HG02798 (cell line): ENCODE data around the gene TAB2.
A peak's percentile ranks its signal among the peaks of the same experiment; 100 is the strongest.

ENCODE experiments used
- ATAC-seq: cut with Tn5 transposase; IDR thresholded peaks from one replicate; pipeline ENCODE4 v1.9.1; 2021; ENCODE audit warnings: mild to moderate bottlenecking; ENCODE audit not compliant: unreplicated experiment, poor library complexity

TAB2 gene

DNA sequence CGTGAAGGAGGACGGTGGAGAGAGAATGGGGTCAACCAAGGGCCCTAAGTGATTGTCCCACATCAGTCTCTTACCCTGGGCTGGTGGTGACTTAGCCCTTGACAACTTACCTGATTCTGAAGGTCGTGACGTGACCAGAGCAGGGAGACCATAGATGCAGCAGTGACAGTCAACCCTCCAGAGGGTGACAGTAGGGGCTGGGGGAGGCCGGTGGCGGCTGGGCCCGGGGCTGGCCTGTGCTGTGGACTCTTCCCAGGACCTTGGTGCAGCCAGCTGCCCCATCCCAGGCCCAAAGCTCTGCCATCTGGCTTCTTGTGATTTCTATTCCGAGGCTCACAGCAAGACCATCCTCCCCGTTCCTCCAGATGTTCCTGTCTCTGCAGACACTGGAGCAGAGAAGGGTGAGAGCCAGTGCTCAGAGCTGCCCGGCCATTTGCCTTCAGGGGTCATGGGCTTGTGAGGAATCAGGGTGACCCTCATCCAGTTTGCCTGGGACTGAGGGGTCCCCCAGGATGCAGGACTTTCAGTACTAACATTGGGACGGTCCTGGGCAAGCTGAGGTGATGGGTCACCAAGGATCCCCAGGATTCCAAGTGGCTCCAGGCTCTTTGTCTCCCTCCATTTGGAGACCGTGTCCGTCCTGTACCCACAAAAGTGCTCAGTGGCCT lies 118.5 kb downstream of the TAB2 start:
- no peak for ATAC-seq

DNA sequence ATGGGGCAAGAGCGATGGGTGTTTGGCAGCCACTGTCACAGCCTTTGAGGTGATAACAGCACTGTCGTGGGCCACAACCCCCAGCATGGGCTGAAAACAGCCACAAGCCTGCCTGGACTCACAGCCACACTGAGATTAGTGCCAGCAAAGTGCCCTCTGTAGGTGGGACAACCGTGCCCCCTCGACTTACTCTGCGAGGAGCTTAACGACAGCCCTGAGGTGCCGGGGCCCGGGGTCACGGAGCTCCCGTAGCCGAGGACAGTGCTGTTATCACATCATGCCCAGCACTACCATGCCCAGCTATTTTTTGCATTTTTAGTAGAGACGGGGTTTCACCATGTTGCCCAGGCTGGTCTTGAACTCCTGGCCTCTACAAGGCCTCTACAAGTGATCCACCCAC lies 119.1 kb downstream of the TAB2 start:
- ATAC-seq: no peak

DNA sequence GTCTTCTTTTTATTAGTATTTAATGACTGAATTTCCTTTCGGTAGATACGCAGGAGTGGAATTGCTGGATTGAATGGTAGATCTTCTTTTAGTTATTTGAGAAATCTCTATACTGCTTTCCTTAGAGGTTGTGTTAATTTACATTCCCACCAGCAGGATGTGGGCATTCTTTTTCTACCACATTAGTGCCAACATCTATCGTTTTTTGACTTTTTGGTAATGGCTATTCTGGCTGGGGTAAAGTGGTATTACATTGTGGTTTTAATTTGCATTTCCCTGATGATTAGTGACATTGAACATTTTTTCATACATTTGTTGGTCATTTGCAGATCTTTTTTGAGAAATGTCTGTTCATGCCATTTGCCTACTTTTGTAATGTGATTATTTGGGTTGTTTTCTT lies 119.7 kb downstream of the TAB2 start:
- no peak for ATAC-seq

DNA sequence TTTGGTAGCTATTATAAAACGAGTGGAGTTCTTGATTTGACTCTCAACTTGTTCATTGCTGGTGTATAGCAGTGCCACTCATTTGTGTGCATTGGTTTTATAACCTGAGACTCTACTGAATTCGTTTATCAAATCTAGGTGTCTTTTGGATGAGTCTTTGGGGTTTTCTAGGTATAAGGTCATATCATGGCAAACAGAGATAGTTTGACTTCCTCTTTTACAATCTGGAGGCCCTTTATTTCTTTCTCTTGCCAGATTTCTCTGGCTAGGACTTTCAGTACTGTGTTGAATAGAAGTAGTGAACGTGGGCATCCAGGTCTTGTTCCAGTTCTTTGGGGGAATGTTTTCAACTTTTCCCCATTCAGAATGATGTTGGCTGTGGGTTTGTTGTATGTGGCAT lies 121.3 kb downstream of the TAB2 start:
- ATAC-seq: peak; percentile 43

DNA sequence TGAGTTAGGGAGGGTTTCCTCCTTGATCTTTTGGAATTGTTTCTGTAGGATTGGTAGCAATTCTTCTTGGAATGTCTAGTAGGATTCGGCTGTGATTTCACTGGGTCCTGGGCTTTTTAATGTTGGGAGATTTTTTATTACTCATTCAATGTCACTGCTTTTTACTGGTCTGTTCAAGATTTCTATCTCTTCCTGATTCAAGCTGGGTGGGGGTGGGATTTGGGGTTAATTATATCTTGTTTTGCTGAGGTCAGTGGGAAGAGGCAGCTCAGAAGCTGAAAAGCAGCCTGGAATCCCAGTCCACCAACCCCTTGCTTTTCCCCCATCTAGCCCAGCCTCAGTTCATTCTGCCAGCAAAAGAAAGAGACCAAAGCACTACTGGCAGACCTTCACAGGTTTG lies 122.1 kb downstream of the TAB2 start:
- ATAC-seq: no peak

DNA sequence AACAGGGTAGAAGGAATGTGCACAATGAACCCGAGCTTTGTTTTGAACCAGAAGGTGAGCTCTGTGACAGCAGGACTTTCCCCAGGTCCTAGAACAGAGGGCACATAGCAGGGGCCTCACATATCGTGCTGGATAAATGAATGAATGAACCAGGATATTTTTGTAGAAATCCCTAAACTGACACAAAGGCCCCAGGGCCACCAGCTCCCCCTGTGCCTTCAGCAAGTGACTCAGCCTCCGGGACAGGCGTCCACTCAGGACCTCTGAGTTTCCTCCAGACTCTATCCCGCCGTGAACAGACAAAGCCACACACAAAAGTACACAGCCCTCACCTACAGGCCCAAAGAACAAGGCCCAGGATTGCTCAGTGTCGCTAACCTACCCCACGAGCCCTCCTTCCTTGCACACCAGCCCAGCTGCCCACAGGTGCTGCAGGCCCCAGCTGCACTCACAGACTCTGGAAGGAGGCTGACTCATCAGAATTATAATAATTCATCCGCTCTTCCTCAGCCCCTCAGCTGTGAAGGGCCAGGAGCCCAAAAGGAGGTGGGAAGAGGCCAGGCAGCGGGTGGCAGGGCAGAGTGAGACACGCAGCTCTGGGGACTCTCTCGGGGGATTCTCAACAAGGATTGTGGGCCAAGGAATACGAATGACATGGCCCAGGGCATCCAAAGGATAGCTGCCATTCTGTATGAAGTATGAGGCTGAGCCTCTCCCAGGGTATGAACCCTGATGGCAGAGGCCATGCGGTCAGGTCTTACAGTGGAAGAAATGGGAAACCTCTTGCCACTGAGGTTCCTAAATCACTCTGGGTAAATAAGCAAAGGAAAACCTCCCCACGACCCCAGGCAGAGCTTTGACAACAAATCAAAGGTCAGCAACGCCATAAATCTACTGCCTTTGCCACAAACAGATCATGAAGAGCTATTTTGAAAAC lies 123.5 kb downstream of the TAB2 start:
- ATAC-seq: no peak

DNA sequence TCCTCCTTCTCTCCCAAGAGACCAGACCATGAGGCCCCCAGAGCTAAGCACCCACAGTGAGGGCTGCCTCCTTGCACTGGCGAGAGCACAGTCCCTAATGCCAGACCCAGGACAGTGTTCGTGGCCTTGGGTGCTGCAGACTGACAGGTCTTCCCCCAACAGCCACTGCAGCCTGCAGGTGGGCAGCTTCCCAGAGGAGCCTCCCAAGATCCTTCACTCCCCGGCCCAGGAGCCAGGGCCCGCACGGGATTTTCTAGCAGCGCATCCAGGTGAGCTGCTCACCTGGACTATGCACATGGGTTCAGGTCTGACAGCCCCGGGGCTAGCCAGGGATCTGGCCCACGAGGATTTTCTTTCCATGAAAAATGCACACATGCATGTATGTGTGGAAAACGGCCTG lies 124.2 kb downstream of the TAB2 start:
- no peak for ATAC-seq

DNA sequence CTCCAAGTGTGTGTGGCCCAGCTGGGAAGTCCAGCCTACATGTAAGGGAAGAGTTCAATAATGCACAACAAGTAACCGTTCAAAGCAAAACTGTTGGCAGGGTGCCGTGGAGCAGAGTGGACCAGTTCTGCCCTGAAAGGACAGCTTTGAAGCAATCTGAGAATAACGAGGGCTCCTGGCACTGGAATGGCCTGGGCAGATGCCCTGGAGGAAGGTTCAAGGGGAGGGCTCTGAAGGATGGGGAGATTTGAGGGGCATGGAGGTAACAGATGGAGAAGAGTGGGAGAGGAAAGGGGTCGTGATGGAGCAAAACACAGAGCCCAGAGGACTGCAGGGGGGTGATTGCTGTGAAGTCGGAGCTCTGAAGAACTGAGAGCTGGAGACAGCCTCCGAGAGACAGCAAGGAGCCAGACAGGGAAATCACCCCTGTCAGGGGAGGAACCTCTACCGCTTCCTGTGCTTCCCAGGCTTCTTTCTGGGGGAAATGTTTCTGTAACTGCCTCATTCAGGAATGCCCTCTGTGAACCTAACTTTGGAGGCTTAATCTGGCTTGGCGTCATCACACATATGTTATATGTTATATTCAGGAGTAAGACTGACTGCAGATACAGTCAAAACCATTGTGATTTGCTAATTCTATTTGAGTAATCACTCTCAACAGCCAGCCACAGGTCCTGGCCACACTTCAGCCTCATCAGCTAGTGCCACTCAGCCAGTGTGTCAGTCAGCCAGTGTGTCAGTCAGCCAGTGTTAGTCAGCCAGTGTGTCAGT lies 126.1 kb downstream of the TAB2 start:
- ATAC-seq: no peak

DNA sequence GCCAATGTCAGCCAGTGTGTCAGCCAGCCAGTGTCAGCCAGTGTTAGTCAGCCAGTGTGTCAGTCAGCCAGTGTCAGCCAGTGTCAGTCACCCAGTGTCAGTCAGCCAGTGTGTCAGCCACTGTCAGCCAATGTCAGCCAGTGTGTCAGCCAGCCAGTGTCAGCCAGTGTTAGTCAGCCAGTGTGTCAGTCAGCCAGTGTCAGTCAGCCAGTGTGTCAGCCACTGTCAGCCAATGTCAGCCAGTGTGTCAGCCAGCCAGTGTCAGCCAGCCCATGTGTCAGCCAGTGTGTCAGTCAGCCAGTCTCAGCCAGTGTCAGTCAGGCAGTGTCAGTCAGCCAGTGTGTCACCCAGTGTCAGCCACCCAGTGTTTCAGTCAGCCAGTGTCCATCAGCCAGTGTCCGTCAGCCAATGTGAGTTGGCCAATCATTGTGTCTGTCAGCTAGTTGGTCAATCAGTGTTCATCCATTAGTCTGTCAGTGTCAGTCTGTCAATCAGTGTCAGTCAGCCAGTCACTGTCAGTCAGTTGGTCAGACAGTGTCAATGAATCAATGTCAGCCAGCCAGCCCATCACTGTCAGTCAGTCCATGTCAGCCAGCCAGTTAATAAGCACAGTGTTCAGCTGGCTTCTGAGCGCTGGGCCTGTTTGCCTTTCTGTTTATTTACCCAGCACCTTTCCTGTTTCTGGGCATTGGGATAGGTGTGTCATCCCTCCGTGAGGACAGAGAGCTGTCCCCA lies 127.0 kb downstream of the TAB2 start:
- ATAC-seq: peak; percentile 12

DNA sequence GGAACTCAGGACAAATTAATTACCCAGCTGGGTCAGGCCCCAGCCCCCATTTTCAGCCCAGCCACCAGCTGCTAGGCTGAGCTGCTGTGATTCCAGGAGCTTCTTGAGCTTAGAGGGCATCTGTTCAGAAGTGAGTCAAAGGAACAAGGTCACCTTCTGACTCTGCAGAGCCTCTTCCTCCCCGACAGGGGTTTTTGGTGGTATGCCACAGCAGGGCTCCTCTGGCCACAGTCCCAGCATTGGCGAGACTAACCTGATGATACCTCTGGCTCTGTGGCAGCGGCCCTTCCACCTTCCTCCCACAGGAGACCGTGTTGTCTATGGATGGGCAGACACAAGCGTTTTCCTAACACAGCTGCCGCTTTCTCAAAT lies 127.6 kb downstream of the TAB2 start:
- peak; percentile 49 for ATAC-seq

DNA sequence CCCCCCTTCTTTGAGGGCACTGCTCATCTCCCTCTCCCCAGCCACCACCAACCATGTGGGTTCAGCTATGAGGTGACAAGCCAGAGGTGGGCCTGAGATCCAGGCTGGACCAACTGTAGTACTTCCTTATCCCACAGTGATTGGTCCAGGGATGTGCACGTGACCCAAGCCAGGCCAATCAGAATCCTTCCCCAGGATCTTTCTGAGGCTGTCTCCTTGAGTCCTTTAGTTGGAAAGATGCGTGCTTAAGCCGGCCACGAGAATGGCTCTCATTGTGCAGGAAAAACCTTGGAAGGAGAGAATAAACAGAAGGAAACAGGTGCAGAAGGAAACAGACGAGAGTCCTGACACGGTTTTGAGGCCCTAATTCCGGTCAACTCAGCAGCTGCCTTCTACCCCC lies 128.1 kb downstream of the TAB2 start:
- peak; percentile 28 for ATAC-seq

DNA sequence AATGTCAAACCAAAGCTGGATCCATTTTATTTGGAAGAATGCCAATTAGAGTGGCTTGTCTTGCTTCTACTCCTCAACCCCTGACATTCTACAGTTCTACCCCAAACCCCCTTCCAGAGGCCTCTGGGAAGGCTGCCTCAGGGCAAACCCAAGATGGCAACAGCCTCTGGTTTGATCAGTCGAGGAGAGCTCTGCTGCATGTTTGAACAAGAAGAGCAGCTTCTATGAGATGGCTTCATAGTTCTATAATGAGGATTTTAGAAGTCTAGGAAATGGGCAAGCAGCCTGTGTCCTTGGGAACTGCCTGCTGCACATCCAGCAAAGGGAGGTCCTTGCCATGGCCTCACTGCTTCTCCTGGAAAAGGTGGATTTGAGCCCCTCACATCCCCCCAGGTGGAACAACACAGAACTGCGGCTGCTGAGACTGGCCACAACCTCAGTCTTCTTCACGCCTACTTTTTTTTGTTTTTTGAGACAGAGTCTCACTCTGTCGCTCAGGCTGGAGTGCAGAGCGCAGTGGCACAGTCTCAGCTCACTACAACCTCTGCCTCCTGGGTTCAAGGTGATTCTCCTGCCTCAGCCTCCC lies 129.4 kb downstream of the TAB2 start:
- ATAC-seq: no peak

DNA sequence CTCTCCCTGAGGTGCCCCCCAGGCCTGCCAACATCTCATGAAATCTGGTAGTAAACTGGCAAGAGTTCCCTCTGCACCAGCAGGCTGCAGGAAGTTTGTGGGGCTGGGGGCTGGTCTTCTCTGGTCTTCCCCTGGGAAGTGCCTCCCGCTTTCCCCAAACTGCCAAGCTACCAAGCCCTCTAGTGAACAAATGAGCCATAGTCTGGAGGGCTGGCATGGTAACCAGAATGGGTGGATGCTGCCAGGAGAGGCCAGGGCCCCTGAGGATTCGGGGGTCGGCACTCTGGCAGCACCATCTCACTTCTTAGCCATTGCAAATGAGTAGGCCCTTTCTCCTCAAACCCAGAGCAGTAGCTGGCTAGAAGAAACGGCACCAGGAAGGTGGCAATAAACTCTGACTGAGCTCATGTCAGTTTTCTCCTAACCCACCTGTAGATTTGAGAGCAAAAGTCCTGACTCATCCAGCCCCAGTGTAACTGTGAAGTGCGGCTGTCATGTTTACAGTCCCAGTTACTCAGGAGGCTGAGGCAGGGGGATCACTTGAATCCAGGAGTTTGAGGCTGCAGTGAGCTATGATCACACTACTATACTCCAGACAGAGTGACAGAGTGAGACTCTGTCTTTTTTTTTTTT lies 131.4 kb downstream of the TAB2 start:
- ATAC-seq: no peak

DNA sequence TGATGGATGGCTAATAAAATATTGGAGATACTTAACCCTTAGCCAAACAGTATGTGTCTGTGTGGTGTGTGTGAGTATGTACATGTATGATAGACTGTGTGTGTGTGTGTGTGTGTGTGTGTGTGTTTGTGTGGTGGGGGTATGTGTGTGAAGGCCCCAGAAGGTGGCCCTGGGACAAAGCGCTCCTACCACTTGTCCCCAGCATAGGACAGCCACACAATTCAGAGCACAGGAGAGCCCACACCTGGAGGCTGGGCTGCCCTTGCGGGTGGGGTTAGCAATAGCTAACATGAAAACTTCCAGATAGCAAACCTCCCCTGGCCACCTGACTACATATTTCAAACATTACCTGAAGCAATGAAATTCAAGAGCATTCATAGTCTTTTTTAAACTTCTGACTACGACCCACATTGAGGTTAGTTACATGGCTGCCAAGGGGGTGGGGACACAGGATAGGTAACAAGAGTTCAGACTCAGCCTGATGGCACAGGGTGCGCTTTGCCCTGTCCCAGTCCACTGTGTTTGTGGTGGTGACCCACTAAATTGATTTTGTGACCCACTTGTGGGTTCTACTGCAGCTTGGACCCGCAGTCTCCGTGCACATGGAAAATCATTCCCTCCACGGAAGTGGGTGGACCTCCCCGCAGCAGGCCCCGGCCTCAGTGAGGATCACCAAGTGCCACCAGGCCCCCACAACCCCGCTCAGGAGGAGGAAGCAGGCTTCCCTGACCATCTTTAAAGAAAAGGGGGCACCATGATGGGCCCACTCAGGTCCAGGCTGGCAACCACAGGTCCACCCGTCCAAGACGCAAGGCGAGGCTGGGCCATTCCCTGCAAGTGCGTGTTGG lies 132.5 kb downstream of the TAB2 start:
- ATAC-seq: no peak

DNA sequence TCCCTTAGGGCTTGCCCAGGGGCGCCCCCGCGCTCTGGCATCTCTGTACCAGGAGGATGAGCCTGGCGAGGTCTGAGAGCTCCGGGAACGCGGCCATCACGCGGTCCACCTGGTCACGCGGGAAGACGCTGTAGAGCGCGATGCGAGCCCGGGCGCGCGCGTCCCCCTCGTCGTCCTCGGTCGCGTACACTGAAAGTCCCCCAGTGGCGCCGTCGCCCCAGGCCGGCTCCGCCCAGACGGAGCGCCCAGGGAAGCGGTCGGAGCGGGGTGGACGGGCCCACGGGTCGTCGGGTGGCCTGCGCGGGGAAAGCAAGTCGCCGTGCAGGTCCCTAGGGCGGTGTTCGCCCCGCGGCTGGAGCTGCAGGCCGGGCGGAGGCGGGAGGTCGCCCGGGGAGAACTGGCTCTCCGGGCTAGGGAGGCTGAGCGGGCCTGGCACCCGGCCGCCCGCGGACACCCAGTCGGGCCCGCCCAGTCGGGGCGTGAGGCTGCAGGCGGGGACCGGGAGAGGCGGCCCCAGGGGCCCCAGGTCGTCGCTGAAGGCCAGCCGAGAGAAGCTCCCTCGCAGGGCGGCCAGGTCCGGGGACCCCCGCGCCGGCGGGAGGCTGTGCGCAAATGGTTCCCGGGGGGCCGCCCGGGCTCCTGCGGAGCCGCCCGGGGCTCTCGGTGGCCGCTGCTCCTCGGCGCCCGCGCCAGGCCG lies 133.3 kb downstream of the TAB2 start:
- no peak for ATAC-seq

DNA sequence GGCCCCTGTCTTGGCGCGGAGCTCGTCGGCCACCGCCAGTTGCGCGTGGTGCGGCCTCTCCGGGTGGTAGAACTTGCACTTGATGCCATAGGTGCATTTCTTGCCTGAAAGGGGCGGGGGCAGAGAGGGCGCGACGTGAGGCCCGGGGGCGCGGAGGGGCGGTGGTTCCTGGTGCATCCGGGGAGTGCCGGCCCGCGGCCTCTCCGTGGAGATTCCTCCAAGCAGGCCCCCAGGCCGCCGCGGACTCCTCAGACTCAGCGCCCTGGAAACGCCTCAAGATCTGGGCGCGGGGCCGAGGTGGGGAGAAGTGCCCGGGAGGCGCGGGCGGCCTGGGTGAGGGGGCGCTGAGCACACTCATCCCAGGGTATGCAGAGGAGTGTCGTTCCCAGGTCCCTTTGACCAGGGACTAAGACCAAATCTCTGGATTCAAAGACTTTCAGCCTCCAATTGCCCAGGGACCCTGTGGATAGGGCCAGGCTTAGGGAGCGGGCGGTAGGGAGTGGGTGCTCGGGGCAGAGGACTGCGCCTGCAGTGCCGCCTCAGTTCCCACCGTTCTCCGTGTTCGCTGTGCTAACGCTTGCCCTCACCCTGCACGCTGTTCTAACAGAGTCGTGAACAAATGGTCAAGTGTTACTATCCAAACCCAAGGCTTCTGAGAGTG lies 134.0 kb downstream of the TAB2 start:
- ATAC-seq: no peak

DNA sequence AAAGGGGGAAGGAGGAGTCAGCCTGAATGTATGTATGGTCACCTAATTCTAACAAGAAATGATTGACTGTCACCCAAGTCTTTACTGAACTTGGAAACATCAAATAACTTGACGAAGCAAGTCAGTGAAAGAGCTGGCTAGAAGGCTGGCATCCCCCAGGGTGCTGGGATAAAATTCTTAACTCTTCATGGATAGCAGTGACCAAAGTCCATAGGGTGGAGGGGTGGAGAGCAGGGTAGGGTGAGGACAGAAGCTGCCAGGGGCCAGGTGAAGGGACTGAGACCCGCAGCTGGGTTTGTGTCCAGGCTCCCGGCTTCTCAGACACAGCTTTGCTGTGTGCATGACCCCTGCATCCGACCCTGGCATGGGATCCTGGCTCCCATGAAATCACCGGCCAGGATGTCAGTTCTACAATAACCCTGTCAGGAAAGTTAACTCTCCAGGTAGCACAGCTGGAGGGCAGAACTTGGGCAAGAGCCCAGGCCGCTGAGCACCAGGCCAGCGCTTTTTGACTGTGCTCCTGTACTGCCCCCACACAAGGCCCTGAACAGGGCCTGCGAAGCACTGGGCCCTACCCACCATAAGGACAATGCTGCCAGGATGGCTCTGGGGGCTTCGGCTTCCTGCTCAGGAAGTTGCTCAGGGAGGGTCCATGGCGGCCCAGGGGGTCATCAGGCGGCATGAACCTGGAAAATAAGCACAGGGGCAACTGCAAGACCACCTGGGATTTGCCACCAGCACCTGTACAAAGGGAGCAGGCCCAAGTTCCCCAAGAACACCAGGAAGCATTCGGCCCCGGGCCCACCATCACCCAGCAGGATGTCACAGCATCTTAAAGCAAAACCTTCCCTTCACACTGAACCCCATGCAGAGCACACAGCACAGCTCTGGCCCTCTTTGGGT lies 134.8 kb downstream of the TAB2 start:
- ATAC-seq: no peak
